ENCODE data around the gene GPR32. TPM values are rescaled to one million over a fixed set of nuclear protein-coding genes. Genes with fewer than 3 reads are reported as not detected.
"Not testable (repeated sequence)": the region's sequence is repeated elsewhere in the genome, so short reads cannot be mapped to it uniquely, and the experiment has no call there.

GPR32 gene
- total RNA-seq, 2 donors from 2014 or later, result not detected

GRCh38 chr19:50759886-50760285, 10.4 kb upstream of the GPR32 start:
- Mint-ChIP-seq H3K4me3 (no peak overlapping the region), H3K27ac (no peak overlapping the region), H3K36me3 (ENCODE audit: low read depth) (peaks cover 4% of the 10 kb centered on the region), H3K27me3 (peaks cover 25% of the 10 kb centered on the region), H3K4me1 (no peaks in the 10 kb centered on the region)
- no peak for DNase-seq
- ATAC-seq, result no peak
- no peaks in the 10 kb centered on the region for H3K9me3 ChIP-seq (ENCODE audit: control insufficient read depth, low read length, poor library complexity, severe bottlenecking)

GRCh38 chr19:50761501-50761900, 8.8 kb upstream of the GPR32 start:
- not testable (repeated sequence) for ATAC-seq, H3K4me3 Mint-ChIP-seq

GRCh38 chr19:50763521-50763920, 6.7 kb upstream of the GPR32 start:
- H3K4me3 Mint-ChIP-seq; DNase-seq; H3K36me3 Mint-ChIP-seq (ENCODE audit: low read depth); H3K9me3 ChIP-seq (ENCODE audit: control insufficient read depth, low read length, poor library complexity, severe bottlenecking); H3K4me1 Mint-ChIP-seq; ATAC-seq; H3K27ac Mint-ChIP-seq: not testable (repeated sequence)
- peaks cover 43% of the 10 kb centered on the region for H3K27me3 Mint-ChIP-seq

More at GRCh38 chr19:50761501-50761900, 8.8 kb upstream of the GPR32 start:
- H3K9me3 ChIP-seq (ENCODE audit: control insufficient read depth, low read length, poor library complexity, severe bottlenecking); H3K4me1 Mint-ChIP-seq; H3K27ac Mint-ChIP-seq; H3K36me3 Mint-ChIP-seq (ENCODE audit: low read depth); DNase-seq: not testable (repeated sequence)
- peaks cover 31% of the 10 kb centered on the region for H3K27me3 Mint-ChIP-seq

- no peak overlapping the region for H3K4me3 Mint-ChIP-seq
- no peak for ATAC-seq
- H3K27ac Mint-ChIP-seq, result no peak overlapping the region
- no peaks in the 10 kb centered on the region for H3K9me3 ChIP-seq (ENCODE audit: control insufficient read depth, low read length, poor library complexity, severe bottlenecking)
- no peaks in the 10 kb centered on the region for H3K4me1 Mint-ChIP-seq
- no peak for DNase-seq
- peaks cover 41% of the 10 kb centered on the region for H3K27me3 Mint-ChIP-seq
- peaks cover 2% of the 10 kb centered on the region for H3K36me3 Mint-ChIP-seq (ENCODE audit: low read depth)
Measured at GRCh38 chr19:50764409-50764808, 5.9 kb upstream of the GPR32 start.

GRCh38 chr19:50766746-50767145, 3.5 kb upstream of the GPR32 start:
- H3K9me3 ChIP-seq (ENCODE audit: control insufficient read depth, low read length, poor library complexity, severe bottlenecking); DNase-seq; H3K4me1 Mint-ChIP-seq; H3K36me3 Mint-ChIP-seq (ENCODE audit: low read depth); H3K4me3 Mint-ChIP-seq; ATAC-seq; H3K27ac Mint-ChIP-seq: not testable (repeated sequence)
- H3K27me3 Mint-ChIP-seq, result peaks cover 50% of the 10 kb centered on the region

GRCh38 chr19:50767263-50767662, 3.0 kb upstream of the GPR32 start:
- ATAC-seq, result not testable (repeated sequence)

GRCh38 chr19:50768277-50768676, 2.0 kb upstream of the GPR32 start:
- H3K9me3 ChIP-seq (ENCODE audit: control insufficient read depth, low read length, poor library complexity, severe bottlenecking), result no peaks in the 10 kb centered on the region
- no peak overlapping the region for H3K27ac Mint-ChIP-seq
- peaks cover 5% of the 10 kb centered on the region for H3K36me3 Mint-ChIP-seq (ENCODE audit: low read depth)
- no peak for DNase-seq
- H3K27me3 Mint-ChIP-seq, result peaks cover 51% of the 10 kb centered on the region
- H3K4me1 Mint-ChIP-seq, result no peaks in the 10 kb centered on the region
- H3K4me3 Mint-ChIP-seq, result no peak overlapping the region
- no peak for ATAC-seq

More at GRCh38 chr19:50767263-50767662, 3.0 kb upstream of the GPR32 start:
- H3K4me3 Mint-ChIP-seq; H3K27ac Mint-ChIP-seq; H3K36me3 Mint-ChIP-seq (ENCODE audit: low read depth); H3K4me1 Mint-ChIP-seq; DNase-seq; H3K9me3 ChIP-seq (ENCODE audit: control insufficient read depth, low read length, poor library complexity, severe bottlenecking): not testable (repeated sequence)
- H3K27me3 Mint-ChIP-seq, result peaks cover 50% of the 10 kb centered on the region

GRCh38 chr19:50770888-50771287, 624 bp downstream of the GPR32 start:
- Mint-ChIP-seq H3K27me3 (peaks cover 48% of the 10 kb centered on the region), H3K4me1 (no peaks in the 10 kb centered on the region), H3K4me3 (no peak overlapping the region), H3K27ac (no peak overlapping the region), H3K36me3 (ENCODE audit: low read depth) (peaks cover 5% of the 10 kb centered on the region)
- DNase-seq (no peak), ATAC-seq (no peak)
- H3K9me3 ChIP-seq (ENCODE audit: control insufficient read depth, low read length, poor library complexity, severe bottlenecking), result no peaks in the 10 kb centered on the region

GRCh38 chr19:50772476-50772875, 2.2 kb downstream of the GPR32 start:
- Mint-ChIP-seq H3K4me3 (no peak overlapping the region), H3K4me1 (no peaks in the 10 kb centered on the region), H3K27me3 (peaks cover 43% of the 10 kb centered on the region), H3K27ac (no peak overlapping the region), H3K36me3 (ENCODE audit: low read depth) (peaks cover 4% of the 10 kb centered on the region)
- DNase-seq (no peak), ATAC-seq (no peak)
- no peaks in the 10 kb centered on the region for H3K9me3 ChIP-seq (ENCODE audit: control insufficient read depth, low read length, poor library complexity, severe bottlenecking)

- H3K36me3 Mint-ChIP-seq (ENCODE audit: low read depth); DNase-seq; H3K27ac Mint-ChIP-seq; H3K9me3 ChIP-seq (ENCODE audit: control insufficient read depth, low read length, poor library complexity, severe bottlenecking); H3K4me1 Mint-ChIP-seq; ATAC-seq; H3K4me3 Mint-ChIP-seq: not testable (repeated sequence)
- H3K27me3 Mint-ChIP-seq, result peaks cover 43% of the 10 kb centered on the region
Measured at GRCh38 chr19:50772912-50773311, 2.6 kb downstream of the GPR32 start.

- H3K4me3 Mint-ChIP-seq; H3K27ac Mint-ChIP-seq; DNase-seq; ATAC-seq; H3K4me1 Mint-ChIP-seq; H3K9me3 ChIP-seq (ENCODE audit: control insufficient read depth, low read length, poor library complexity, severe bottlenecking); H3K36me3 Mint-ChIP-seq (ENCODE audit: low read depth): not testable (repeated sequence)
- H3K27me3 Mint-ChIP-seq, result peaks cover 45% of the 10 kb centered on the region
Measured at GRCh38 chr19:50773454-50773853, 3.2 kb downstream of the GPR32 start.

- H3K36me3 Mint-ChIP-seq (ENCODE audit: low read depth), result no peaks in the 10 kb centered on the region
- no peak overlapping the region for H3K27ac Mint-ChIP-seq
- ATAC-seq, result no peak
- DNase-seq, result no peak
- H3K9me3 ChIP-seq (ENCODE audit: control insufficient read depth, low read length, poor library complexity, severe bottlenecking), result no peaks in the 10 kb centered on the region
- H3K27me3 Mint-ChIP-seq, result peaks cover 64% of the 10 kb centered on the region
- H3K4me3 Mint-ChIP-seq, result no peak overlapping the region
- H3K4me1 Mint-ChIP-seq, result peaks cover 2% of the 10 kb centered on the region
Measured at GRCh38 chr19:50776131-50776530, 5.9 kb downstream of the GPR32 start.

GRCh38 chr19:50777261-50777660, 7.0 kb downstream of the GPR32 start:
- Mint-ChIP-seq H3K4me1 (peaks cover 2% of the 10 kb centered on the region), H3K27me3 (peaks cover 68% of the 10 kb centered on the region), H3K27ac (no peak overlapping the region), H3K36me3 (ENCODE audit: low read depth) (no peaks in the 10 kb centered on the region), H3K4me3 (no peak overlapping the region)
- no peak for DNase-seq
- H3K9me3 ChIP-seq (ENCODE audit: control insufficient read depth, low read length, poor library complexity, severe bottlenecking), result no peaks in the 10 kb centered on the region
- ATAC-seq, result no peak

GRCh38 chr19:50777830-50778303, 7.6 kb downstream of the GPR32 start:
- ATAC-seq (no peak), DNase-seq (no peak)
- H3K4me1 Mint-ChIP-seq, result peaks cover 2% of the 10 kb centered on the region
- H3K36me3 Mint-ChIP-seq (ENCODE audit: low read depth), result no peaks in the 10 kb centered on the region
- H3K27me3 Mint-ChIP-seq, result peaks cover 72% of the 10 kb centered on the region
- no peak overlapping the region for H3K27ac Mint-ChIP-seq
- peak overlapping the region; percentile 15 for H3K4me3 Mint-ChIP-seq
- no peaks in the 10 kb centered on the region for H3K9me3 ChIP-seq (ENCODE audit: control insufficient read depth, low read length, poor library complexity, severe bottlenecking)

All from T-helper 17 cell (primary cell).